CD4-positive, alpha-beta T cell treated with Interleukin-6 for 4 hours (primary cell): ENCODE data around the gene S1PR5.
"Not testable (repeated sequence)": the region's sequence is repeated elsewhere in the genome, so short reads cannot be mapped to it uniquely, and the experiment has no call there.

Source experiments
- DNase-seq: peaks from one replicate; pipeline ENCODE4 v3.0.0-alpha.2; 2020; ENCODE audit warnings: mixed read lengths

Gene S1PR5

GRCh38 chr19:10517361-10517759 is at the start of gene S1PR5:
Gene S1PR5, minus strand, starts transcription at chr19:10517447. Its CDS starts 2,436 bp downstream, at chr19:10515011.
- DNase-seq = no peak

- peak; percentile 39 for DNase-seq
Measured at GRCh38 chr19:10566658-10567410, 49.6 kb upstream of the S1PR5 start.

- DNase-seq = no peak
Measured at GRCh38 chr19:10566408-10566657, 49.1 kb upstream of the S1PR5 start.

- DNase-seq = peak; percentile 100
Measured at GRCh38 chr19:10565567-10566407, 48.5 kb upstream of the S1PR5 start, which contains the start of gene KRI1. Gene KRI1, minus strand, starts transcription at chr19:10566010. Its CDS starts 11 bp downstream, at chr19:10565999.

- peak; percentile 70 for DNase-seq
Measured at GRCh38 chr19:10565028-10565566, 47.9 kb upstream of the S1PR5 start.

- no peak for DNase-seq
Measured at GRCh38 chr19:10562609-10563008, 45.4 kb upstream of the S1PR5 start.

GRCh38 chr19:10560154-10560553 is 42.9 kb upstream of the S1PR5 start:
- DNase-seq = no peak

GRCh38 chr19:10557603-10558197 is 40.5 kb upstream of the S1PR5 start:
- DNase-seq = no peak

GRCh38 chr19:10555610-10555973 is 38.3 kb upstream of the S1PR5 start:
- no peak for DNase-seq

- no peak for DNase-seq
Measured at GRCh38 chr19:10554760-10555609, 37.7 kb upstream of the S1PR5 start.

- peak; percentile 75 for DNase-seq
Measured at GRCh38 chr19:10553943-10554381, 36.7 kb upstream of the S1PR5 start.

GRCh38 chr19:10553087-10553667 is 35.9 kb upstream of the S1PR5 start:
- no peak for DNase-seq

GRCh38 chr19:10552510-10553053 is 35.3 kb upstream of the S1PR5 start:
- no peak for DNase-seq

GRCh38 chr19:10551698-10552301 is 34.6 kb upstream of the S1PR5 start:
- DNase-seq = peak; percentile 44

- DNase-seq = not testable (repeated sequence)
Measured at GRCh38 chr19:10551006-10551405, 33.8 kb upstream of the S1PR5 start.

GRCh38 chr19:10550336-10550735 is 33.1 kb upstream of the S1PR5 start:
- DNase-seq = no peak

GRCh38 chr19:10549733-10550132 is 32.5 kb upstream of the S1PR5 start:
- DNase-seq = no peak

- DNase-seq = no peak
Measured at GRCh38 chr19:10548746-10549276, 31.6 kb upstream of the S1PR5 start.

GRCh38 chr19:10546817-10547216 is 29.6 kb upstream of the S1PR5 start:
- no peak for DNase-seq

- DNase-seq = no peak
Measured at GRCh38 chr19:10544753-10545251, 27.6 kb upstream of the S1PR5 start.

GRCh38 chr19:10544242-10544752 is 27.1 kb upstream of the S1PR5 start:
- peak; percentile 37 for DNase-seq
